Endothelial cell of umbilical vein (primary cell): Measurements from ENCODE around the gene ARL9. TPM values are rescaled to one million over a fixed set of nuclear protein-coding genes. Genes with fewer than 3 reads are reported as not detected.

ENCODE experiments used
- BruUV-seq: library from RNA; stranded (reverse); fragments of 400-500 nt; replicated peaks from 2 replicates; lab custom pipeline; 2021; lab: Mats Ljungman, UMichigan
- CTCF ChIA-PET: fragments of 300-600, 350-600 bp; sonication (Branson Sonifier 250); formaldehyde crosslinking; loops from one replicate; lab custom pipeline; 2021; ENCODE audit warnings: antibody characterized with exemption, inconsistent platforms; lab: Charles Lee
- POLR2A ChIA-PET: fragments of 300-600, 350-600 bp; sonication (Branson Sonifier 250); formaldehyde crosslinking; loops from one replicate; lab custom pipeline; 2021; ENCODE audit warnings: antibody characterized with exemption, inconsistent platforms; lab: Charles Lee
- DNase-seq: peaks from one replicate; pipeline ENCODE4 v3.0.0-alpha.2; 2011; ENCODE audit warnings: low read depth, low spot score
- FAIRE-seq: peaks from 2 replicates; lab custom pipeline; 2011; peaks lifted over from hg19 to GRCh38; lab: Jason Lieb, UNC
- H2AFZ ChIP-seq: 2 replicates; pipeline ENCODE4 v1.6.0; 2012; ENCODE audit warnings: low read depth, low read length, control low read depth, inconsistent platforms
- H3K27ac ChIP-seq: 2 replicates; pipeline ENCODE4 v1.5.1; 2011; ENCODE audit warnings: low read depth, mild to moderate bottlenecking, control low read depth, low read length, moderate library complexity; ENCODE audit not compliant: insufficient read depth
- H3K27me3 ChIP-seq, 2 experiments: 2 replicates each; pipeline versions ENCODE4 v1.6.0 to v1.6.1; 2011; ENCODE audit warnings: low read length in 2 of 2, mixed read lengths in 1 of 2; ENCODE audit not compliant: control insufficient read depth in 2 of 2, insufficient read depth in 2 of 2
- H3K36me3 ChIP-seq, 2 experiments: 2 replicates in 1 of 2; 3 replicates in 1 of 2; pipeline ENCODE4 v1.5.1; 2011; ENCODE audit warnings: low read length in 2 of 2, mild to moderate bottlenecking in 1 of 2, moderate library complexity in 1 of 2; ENCODE audit not compliant: control insufficient read depth in 2 of 2, insufficient read depth in 2 of 2; ENCODE audit errors: extremely low read depth in 1 of 2
- H3K4me1 ChIP-seq: 3 replicates; pipeline ENCODE4 v1.5.1; 2011; ENCODE audit warnings: mild to moderate bottlenecking, low read length; ENCODE audit not compliant: control insufficient read depth, insufficient read depth; ENCODE audit errors: extremely low read depth
- H3K4me2 ChIP-seq: 2 replicates; pipeline ENCODE4 v1.6.1; 2011; ENCODE audit warnings: low read length, control low read depth, mixed read lengths; ENCODE audit not compliant: insufficient read depth
- H3K4me3 ChIP-seq, 3 experiments: fragments of 200-600 bp in 1 of 3; sonication (generic), shearing (Covaris generic) in 1 of 3; replicated peaks in 1 of 3; 2 replicates each; pipeline ENCODE4 v1.5.1; 2011 to 2016; ENCODE audit warnings: control low read depth in 3 of 3, low read length in 3 of 3, mild to moderate bottlenecking in 2 of 3, inconsistent platforms in 1 of 3, low read depth in 1 of 3, moderate library complexity in 1 of 3; ENCODE audit not compliant: insufficient read depth in 1 of 3
- H3K79me2 ChIP-seq: 2 replicates; pipeline ENCODE4 v1.6.0; 2012; ENCODE audit warnings: low read length, inconsistent platforms; ENCODE audit not compliant: control insufficient read depth, insufficient read depth
- H3K9ac ChIP-seq: replicated peaks from 2 replicates; pipeline ENCODE3; 2011; ENCODE audit warnings: low read length, control low read depth; ENCODE audit not compliant: insufficient read depth; ENCODE audit errors: extremely low read depth
- H3K9me1 ChIP-seq: replicated peaks from 3 replicates; pipeline ENCODE4 v1.6.0; 2011; ENCODE audit warnings: mild to moderate bottlenecking, low read length; ENCODE audit not compliant: control insufficient read depth, insufficient read depth; ENCODE audit errors: extremely low read depth
- H3K9me3 ChIP-seq: replicated peaks from 2 replicates; pipeline ENCODE4 v1.5.1; 2012; ENCODE audit warnings: low read length, inconsistent platforms; ENCODE audit not compliant: control insufficient read depth, insufficient read depth
- H4K20me1 ChIP-seq: replicated peaks from 2 replicates; pipeline ENCODE3; 2011; ENCODE audit warnings: mild to moderate bottlenecking, low read length; ENCODE audit not compliant: control insufficient read depth, insufficient read depth; ENCODE audit errors: extremely low read depth
- EZH2 ChIP-seq: IDR thresholded peaks from 2 replicates; pipeline ENCODE4 v1.6.1; 2012; ENCODE audit warnings: borderline replicate concordance, low read depth, mild to moderate bottlenecking, moderate library complexity, low read length, inconsistent platforms; ENCODE audit not compliant: severe bottlenecking
- FOS ChIP-seq: IDR thresholded peaks from 2 replicates; pipeline ENCODE4 v1.6.1; 2011; ENCODE audit warnings: mild to moderate bottlenecking, low read length, moderate library complexity, borderline replicate concordance; ENCODE audit not compliant: insufficient read depth
- GATA2 ChIP-seq: IDR thresholded peaks from 2 replicates; pipeline ENCODE4 v1.7.0; 2011; ENCODE audit warnings: low read depth, mild to moderate bottlenecking, moderate library complexity, mixed read lengths, low read length; ENCODE audit not compliant: insufficient read length, insufficient read depth
- JUN ChIP-seq: IDR thresholded peaks from 2 replicates; pipeline ENCODE4 v1.6.1; 2011; ENCODE audit warnings: borderline replicate concordance, low read depth; ENCODE audit not compliant: insufficient read length, insufficient read depth
- MYC ChIP-seq: IDR thresholded peaks from one replicate; pipeline ENCODE4 v1.6.1; 2011; ENCODE audit warnings: mild to moderate bottlenecking, low read depth, low read length
- POLR2A ChIP-seq: IDR thresholded peaks from 2 replicates; pipeline ENCODE4 v1.6.1; 2012; ENCODE audit warnings: low read depth, mild to moderate bottlenecking, control low read depth, low read length
- POLR2AphosphoS5 ChIP-seq: IDR thresholded peaks from 2 replicates; pipeline ENCODE4 v1.6.1; 2012; ENCODE audit warnings: low read depth, mild to moderate bottlenecking, control low read depth, low read length, moderate library complexity; ENCODE audit not compliant: insufficient read depth
- dilution Hi-C: fragments of 300-500 bp; cut with MboI; formaldehyde crosslinking; loops from one replicate; pipeline ENCODE4 v1.15.0; 2019; ENCODE audit warnings: low sequenced_read_pairs; ENCODE audit not compliant: extremely low pct_ligation_motif_present
- intact Hi-C: fragments of 100-400 bp; cut with micrococcal nuclease; formaldehyde crosslinking; loops from one replicate; pipeline ENCODE4 v1.10.0; 2022
- polyA plus RNA-seq, 4 experiments: library from polyadenylated mRNA; depleted of rRNA in 3 of 4; stranded (reverse) in 3 of 4; unstranded in 1 of 4; fragments of >200 nt; gene quantifications; 2 replicates each; pipeline versions ENCODE4 v1.2.1 to v1.2.3, GENCODE V29; 2011 to 2012; ENCODE audit warnings: missing spikeins in 1 of 4
- total RNA-seq: library from RNA; stranded (reverse); gene quantifications from 2 replicates; pipeline ENCODE4 v1.2.3, GENCODE V29; 2021
- TF ChIP-seq, protein P1 (sequence below), 2 donors: IDR thresholded peaks; 1 replicate in 1 of 2; 2 replicates in 1 of 2; pipeline ENCODE4 v1.5.1; 2011; ENCODE audit warnings: low read length in 2 of 2, mild to moderate bottlenecking in 2 of 2, moderate library complexity in 2 of 2, control low read depth in 1 of 2, inconsistent platforms in 1 of 2, low read depth in 1 of 2; ENCODE audit not compliant: insufficient read depth in 1 of 2; ENCODE audit errors: extremely low read depth in 1 of 2
- TF ChIP-seq, protein P2 (sequence below): IDR thresholded peaks from 2 replicates; pipeline ENCODE4 v1.6.1; 2011; ENCODE audit not compliant: insufficient read depth, insufficient read length

ARL9 gene
- total and polyA plus RNA-seq, 2 donors (not counting 3 experiments of a cell fraction or from before 2014, with no cell fraction given) = 0.40 to 1.1 TPM

DNA sequence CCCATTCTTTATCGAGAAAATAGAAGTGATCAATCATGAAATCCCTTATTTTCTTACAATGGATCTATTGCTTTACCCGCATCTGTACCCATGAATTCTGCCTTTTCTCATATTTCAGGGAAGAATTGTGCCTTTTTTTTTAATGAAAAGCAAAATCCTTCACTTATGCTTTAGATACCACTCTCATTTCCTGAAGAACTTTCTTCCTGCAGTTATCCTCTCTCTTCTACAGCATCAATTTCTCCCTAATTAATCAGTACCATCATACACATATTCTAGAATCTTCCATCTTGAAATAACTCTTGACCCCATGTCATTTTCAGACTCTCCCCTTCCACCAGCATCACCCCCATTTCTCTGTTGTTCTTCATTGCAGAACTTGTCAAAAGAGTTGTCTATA lies 26.6 kb downstream of the ARL9 start:
- FAIRE-seq = no peak

More for the DNA sequence above, 26.6 kb downstream of the ARL9 start:
- H3K9ac ChIP-seq = no peak overlapping the region
- POLR2A ChIA-PET = no interaction called here
- H3K4me3 ChIP-seq = no peak overlapping the region
- no peak for DNase-seq
- TF ChIP-seq POLR2AphosphoS5 = no peak
- no peak for TF ChIP-seq EZH2
- TF ChIP-seq, protein P1, sequence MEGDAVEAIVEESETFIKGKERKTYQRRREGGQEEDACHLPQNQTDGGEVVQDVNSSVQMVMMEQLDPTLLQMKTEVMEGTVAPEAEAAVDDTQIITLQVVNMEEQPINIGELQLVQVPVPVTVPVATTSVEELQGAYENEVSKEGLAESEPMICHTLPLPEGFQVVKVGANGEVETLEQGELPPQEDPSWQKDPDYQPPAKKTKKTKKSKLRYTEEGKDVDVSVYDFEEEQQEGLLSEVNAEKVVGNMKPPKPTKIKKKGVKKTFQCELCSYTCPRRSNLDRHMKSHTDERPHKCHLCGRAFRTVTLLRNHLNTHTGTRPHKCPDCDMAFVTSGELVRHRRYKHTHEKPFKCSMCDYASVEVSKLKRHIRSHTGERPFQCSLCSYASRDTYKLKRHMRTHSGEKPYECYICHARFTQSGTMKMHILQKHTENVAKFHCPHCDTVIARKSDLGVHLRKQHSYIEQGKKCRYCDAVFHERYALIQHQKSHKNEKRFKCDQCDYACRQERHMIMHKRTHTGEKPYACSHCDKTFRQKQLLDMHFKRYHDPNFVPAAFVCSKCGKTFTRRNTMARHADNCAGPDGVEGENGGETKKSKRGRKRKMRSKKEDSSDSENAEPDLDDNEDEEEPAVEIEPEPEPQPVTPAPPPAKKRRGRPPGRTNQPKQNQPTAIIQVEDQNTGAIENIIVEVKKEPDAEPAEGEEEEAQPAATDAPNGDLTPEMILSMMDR (IDR thresholded peaks at IDR 0.05; ENCODE audit: extremely low read depth in 1 of 2, insufficient read depth in 1 of 2, low read depth in 1 of 2, low read length in 2 of 2) = no peak
- TF ChIP-seq MYC = no peak
- no peak for TF ChIP-seq GATA2
- no peak for TF ChIP-seq FOS
- TF ChIP-seq, protein P2, sequence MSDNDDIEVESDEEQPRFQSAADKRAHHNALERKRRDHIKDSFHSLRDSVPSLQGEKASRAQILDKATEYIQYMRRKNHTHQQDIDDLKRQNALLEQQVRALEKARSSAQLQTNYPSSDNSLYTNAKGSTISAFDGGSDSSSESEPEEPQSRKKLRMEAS = no peak
- no peak for TF ChIP-seq POLR2A
- TF ChIP-seq JUN = no peak
- CTCF ChIA-PET = no interaction called here
- no peak overlapping the region for H3K27ac ChIP-seq
- intact Hi-C loops (no loop called here), dilution Hi-C loops (no loop called here)
- peaks cover 7% of the 10 kb centered on the region for H3K4me1 ChIP-seq
- no peaks in the 10 kb centered on the region for H3K9me1 ChIP-seq
- peaks cover 29 to 35% of the 10 kb centered on the region in 2 experiments for H3K27me3 ChIP-seq
- no peaks in the 10 kb centered on the region for H3K36me3 ChIP-seq
- no peak overlapping the region for H2AFZ ChIP-seq
- BruUV-seq = no TSS peak
- no peaks in the 10 kb centered on the region for H4K20me1 ChIP-seq
- H3K4me2 ChIP-seq = no peak overlapping the region
- no peaks in the 10 kb centered on the region for H3K9me3 ChIP-seq
- no peaks in the 10 kb centered on the region for H3K79me2 ChIP-seq
